IPS-18c (cell line): ENCODE results near the gene OBSL1.
A peak's percentile ranks its signal among the peaks of the same experiment; 100 is the strongest.

Experiments
- H3K4me3 ChIP-seq: 2 replicates; pipeline ENCODE4 v1.7.0; 2013; ENCODE audit warnings: low read depth, mild to moderate bottlenecking, low read length, moderate library complexity; ENCODE audit not compliant: insufficient read depth
- H3K9me3 ChIP-seq: one replicate; pipeline ENCODE4 v1.6.1; 2013; ENCODE audit warnings: mild to moderate bottlenecking, low read length, moderate library complexity; ENCODE audit not compliant: control insufficient read depth, insufficient read depth

Gene OBSL1

GRCh38 chr2:219603771-219604170 lies 32.4 kb upstream of the OBSL1 start:
- no peak overlapping the region for H3K4me3 ChIP-seq
- no peaks in the 10 kb centered on the region for H3K9me3 ChIP-seq

- H3K4me3 ChIP-seq = peak overlapping the region; percentile 96
- no peaks in the 10 kb centered on the region for H3K9me3 ChIP-seq
Observed at GRCh38 chr2:219598308-219599078, 27.2 kb upstream of the OBSL1 start.

GRCh38 chr2:219597552-219598307 lies 26.4 kb upstream of the OBSL1 start, which contains the start of gene STK11IP:
STK11IP (plus strand) TSS chr2:219597857; CDS start chr2:219598120, 263 bp downstream.
- Histone ChIP-seq H3K4me3 (peak within 1 kb of the TSS; percentile 96), H3K9me3 (no peaks in the 10 kb centered on the region)

- H3K4me3 ChIP-seq = peak overlapping the region; percentile 96
- H3K9me3 ChIP-seq = no peaks in the 10 kb centered on the region
Observed at GRCh38 chr2:219596954-219597551, 25.7 kb upstream of the OBSL1 start.

- Histone ChIP-seq H3K9me3 (no peaks in the 10 kb centered on the region), H3K4me3 (no peak overlapping the region)
Observed at GRCh38 chr2:219595256-219595655, 23.9 kb upstream of the OBSL1 start.

- no peak overlapping the region for H3K4me3 ChIP-seq
- H3K9me3 ChIP-seq = no peaks in the 10 kb centered on the region
Observed at GRCh38 chr2:219593154-219593553, 21.8 kb upstream of the OBSL1 start.

GRCh38 chr2:219592736-219593135 lies 21.4 kb upstream of the OBSL1 start:
- Histone ChIP-seq H3K9me3 (no peaks in the 10 kb centered on the region), H3K4me3 (no peak overlapping the region)

- Histone ChIP-seq H3K4me3 (no peak overlapping the region), H3K9me3 (no peaks in the 10 kb centered on the region)
Observed at GRCh38 chr2:219591091-219591490, 19.8 kb upstream of the OBSL1 start.

- H3K4me3 ChIP-seq = no peak overlapping the region
- H3K9me3 ChIP-seq = no peaks in the 10 kb centered on the region
Observed at GRCh38 chr2:219581346-219581745, 10.0 kb upstream of the OBSL1 start.

- Histone ChIP-seq H3K9me3 (no peaks in the 10 kb centered on the region), H3K4me3 (no peak overlapping the region)
Observed at GRCh38 chr2:219578811-219579613, 7.7 kb upstream of the OBSL1 start.

- no peaks in the 10 kb centered on the region for H3K9me3 ChIP-seq
- peak overlapping the region; percentile 46 for H3K4me3 ChIP-seq
Observed at GRCh38 chr2:219576505-219577388, 5.4 kb upstream of the OBSL1 start.

- Histone ChIP-seq H3K4me3 (no peak overlapping the region), H3K9me3 (no peaks in the 10 kb centered on the region)
Observed at GRCh38 chr2:219575566-219576504, 4.5 kb upstream of the OBSL1 start.

- no peaks in the 10 kb centered on the region for H3K9me3 ChIP-seq
Observed at GRCh38 chr2:219574484-219575311, 3.4 kb upstream of the OBSL1 start.

GRCh38 chr2:219573166-219573565 lies 1.8 kb upstream of the OBSL1 start:
- Histone ChIP-seq H3K4me3 (no peak overlapping the region), H3K9me3 (peaks cover 3% of the 10 kb centered on the region)

More at GRCh38 chr2:219574484-219575311, 3.4 kb upstream of the OBSL1 start:
- no peak overlapping the region for H3K4me3 ChIP-seq
